Tibial artery (tissue), 4 donors: ENCODE measurements around the gene PRSS36.
"Not testable (repeated sequence)": the region's sequence is repeated elsewhere in the genome, so short reads cannot be mapped to it uniquely, and the experiment has no call there.

Experiments
- DNase-seq, 2 donors: peaks; one replicate each; pipeline ENCODE4 v3.0.0-alpha.2; 2019
- H3K27ac ChIP-seq, 2 donors: fragments of 200-600 bp; sonication (generic) in 1 of 2; 1 replicate in 1 of 2; 2 replicates in 1 of 2; pipeline ENCODE4 v1.5.1; 2018 to 2019; ENCODE audit warnings: mild to moderate bottlenecking in 1 of 2
- H3K27me3 ChIP-seq, 2 donors: fragments of 200-600 bp; sonication (generic) in 1 of 2; one replicate each; pipeline versions ENCODE4 v1.5.1 to v1.6.0; 2016 to 2019
- H3K36me3 ChIP-seq, 3 donors: fragments of 200-600 bp; sonication (generic) in 2 of 3; one replicate each; pipeline ENCODE4 v1.5.1; 2016 to 2019; ENCODE audit warnings: mild to moderate bottlenecking in 2 of 3
- H3K4me1 ChIP-seq, 4 donors: fragments of 200-600 bp; sonication (generic) in 2 of 4; 1 replicate in 3 of 4; 2 replicates in 1 of 4; pipeline ENCODE4 v1.5.1; 2016 to 2019
- H3K4me3 ChIP-seq, 2 donors: fragments of 200-600 bp; sonication (generic) in 1 of 2; 1 replicate in 1 of 2; 2 replicates in 1 of 2; pipeline ENCODE4 v1.5.1; 2018 to 2019; ENCODE audit warnings: mild to moderate bottlenecking in 2 of 2
- H3K9me3 ChIP-seq, 3 donors: fragments of 200-600 bp; sonication (generic) in 1 of 3; one replicate each; pipeline ENCODE4 v1.5.1; 2016 to 2019
- CTCF ChIP-seq, 2 experiments: fragments of 200-600 bp in 1 of 2; fragments of 450-650 bp in 1 of 2; IDR thresholded peaks; one replicate each; pipeline ENCODE4 v1.5.1; 2017 to 2019; ENCODE audit warnings: antibody characterized with exemption in 2 of 2, mild to moderate bottlenecking in 1 of 2, moderate library complexity in 1 of 2
- intact Hi-C: fragments of 100-400 bp; cut with DNase I; formaldehyde crosslinking; loops from one replicate; pipeline ENCODE4 v1.15.0; 2023; ENCODE audit warnings: low total_unique reads

The PRSS36 gene

GRCh38 chr16:31143011-31143693, 6.7 kb downstream of the PRSS36 start:
- DNase-seq: peak in 1 of 2 donors; percentile 46
- no peaks in the 10 kb centered on the region for H3K9me3 ChIP-seq
- peak overlapping the region; percentile 73 to 78 for H3K27ac ChIP-seq
- intact Hi-C loops: loop anchor here (10.0 kb wide), 1 partner anchor 158 kb away; the partner anchor contains the start of gene HSD3B7
- peaks cover 0 to 15% of the 10 kb centered on the region in 2 donors for H3K27me3 ChIP-seq
- no peak for TF ChIP-seq CTCF (IDR thresholded peaks at IDR 0.05)
- H3K36me3 ChIP-seq: no peaks in the 10 kb centered on the region
- H3K4me3 ChIP-seq: peak overlapping the region; percentile 51 to 64
- H3K4me1 ChIP-seq: peaks cover 4 to 32% (median 19%) of the 10 kb centered on the region in 4 donors

- Histone ChIP-seq H3K36me3 (no peaks in the 10 kb centered on the region), H3K27ac (peak overlapping the region; percentile 73 to 78), H3K4me1 (peaks cover 4 to 33% (median 19%) of the 10 kb centered on the region in 4 donors), H3K9me3 (no peaks in the 10 kb centered on the region), H3K4me3 (peak overlapping the region; percentile 51 to 64), H3K27me3 (peaks cover 0 to 10% of the 10 kb centered on the region in 2 donors)
- intact Hi-C loops: loop anchor here (10.0 kb wide), 1 partner anchor 158 kb away; the partner anchor contains the start of gene HSD3B7
- TF ChIP-seq CTCF (IDR thresholded peaks at IDR 0.05): peak; percentile 96 to 99
- DNase-seq: peak; percentile 99 to 100
Measured at GRCh38 chr16:31142109-31143010, 7.5 kb downstream of the PRSS36 start.

GRCh38 chr16:31141489-31142108, 8.3 kb downstream of the PRSS36 start:
- Histone ChIP-seq H3K9me3 (no peaks in the 10 kb centered on the region), H3K27me3 (peaks cover 0 to 6% of the 10 kb centered on the region in 2 donors), H3K4me3 (peak overlapping the region; percentile 7 to 64), H3K4me1 (peaks cover 4 to 33% (median 19%) of the 10 kb centered on the region in 4 donors), H3K27ac (peak overlapping the region; percentile 73 to 78), H3K36me3 (no peaks in the 10 kb centered on the region)
- TF ChIP-seq CTCF (IDR thresholded peaks at IDR 0.05): no peak
- intact Hi-C loops: loop anchor here (10.0 kb wide), 1 partner anchor 157 kb away; the partner anchor contains the start of gene HSD3B7
- DNase-seq: peak in 1 of 2 donors; percentile 83

GRCh38 chr16:31141071-31141469, 8.8 kb downstream of the PRSS36 start:
- intact Hi-C loops: loop anchor here (10.0 kb wide), 1 partner anchor 156 kb away; the partner anchor contains the start of gene HSD3B7
- H3K27ac ChIP-seq: peak overlapping the region; percentile 73 to 78
- H3K4me1 ChIP-seq: peaks cover 4 to 34% (median 19%) of the 10 kb centered on the region in 4 donors
- not testable (repeated sequence) for H3K27me3 ChIP-seq, H3K4me3 ChIP-seq, H3K36me3 ChIP-seq, DNase-seq, H3K9me3 ChIP-seq

- Histone ChIP-seq H3K27ac (no peak overlapping the region), H3K4me1 (peaks cover 4 to 49% (median 19%) of the 10 kb centered on the region in 4 donors), H3K27me3 (peaks cover 0 to 12% of the 10 kb centered on the region in 2 donors), H3K36me3 (no peaks in the 10 kb centered on the region), H3K9me3 (no peaks in the 10 kb centered on the region), H3K4me3 (peak overlapping the region in 1 of 2 donors; percentile 12)
- no peak for TF ChIP-seq CTCF (IDR thresholded peaks at IDR 0.05)
- no peak for DNase-seq
- intact Hi-C loops: no loop called here
Measured at GRCh38 chr16:31138621-31139578, 11.0 kb downstream of the PRSS36 start.

GRCh38 chr16:31136822-31137499, 12.9 kb downstream of the PRSS36 start:
- H3K4me3 ChIP-seq, DNase-seq, H3K9me3 ChIP-seq, H3K27ac ChIP-seq, intact Hi-C loops: not testable (repeated sequence)
- peaks cover 0 to 14% (median 0%) of the 10 kb centered on the region in 3 donors for H3K36me3 ChIP-seq
- H3K4me1 ChIP-seq: peaks cover 4 to 41% (median 13%) of the 10 kb centered on the region in 4 donors
- peaks cover 0 to 14% of the 10 kb centered on the region in 2 donors for H3K27me3 ChIP-seq
